COLO668 (cell line): ENCODE measurements around the gene CRYBA2.

Experiments used
- DNase-seq: peaks from one replicate; lab custom pipeline; 2025; ENCODE audit not compliant: unreplicated experiment; lab: John Stamatoyannopoulos, UW

CRYBA2 gene, protein sequence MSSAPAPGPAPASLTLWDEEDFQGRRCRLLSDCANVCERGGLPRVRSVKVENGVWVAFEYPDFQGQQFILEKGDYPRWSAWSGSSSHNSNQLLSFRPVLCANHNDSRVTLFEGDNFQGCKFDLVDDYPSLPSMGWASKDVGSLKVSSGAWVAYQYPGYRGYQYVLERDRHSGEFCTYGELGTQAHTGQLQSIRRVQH

DNA sequence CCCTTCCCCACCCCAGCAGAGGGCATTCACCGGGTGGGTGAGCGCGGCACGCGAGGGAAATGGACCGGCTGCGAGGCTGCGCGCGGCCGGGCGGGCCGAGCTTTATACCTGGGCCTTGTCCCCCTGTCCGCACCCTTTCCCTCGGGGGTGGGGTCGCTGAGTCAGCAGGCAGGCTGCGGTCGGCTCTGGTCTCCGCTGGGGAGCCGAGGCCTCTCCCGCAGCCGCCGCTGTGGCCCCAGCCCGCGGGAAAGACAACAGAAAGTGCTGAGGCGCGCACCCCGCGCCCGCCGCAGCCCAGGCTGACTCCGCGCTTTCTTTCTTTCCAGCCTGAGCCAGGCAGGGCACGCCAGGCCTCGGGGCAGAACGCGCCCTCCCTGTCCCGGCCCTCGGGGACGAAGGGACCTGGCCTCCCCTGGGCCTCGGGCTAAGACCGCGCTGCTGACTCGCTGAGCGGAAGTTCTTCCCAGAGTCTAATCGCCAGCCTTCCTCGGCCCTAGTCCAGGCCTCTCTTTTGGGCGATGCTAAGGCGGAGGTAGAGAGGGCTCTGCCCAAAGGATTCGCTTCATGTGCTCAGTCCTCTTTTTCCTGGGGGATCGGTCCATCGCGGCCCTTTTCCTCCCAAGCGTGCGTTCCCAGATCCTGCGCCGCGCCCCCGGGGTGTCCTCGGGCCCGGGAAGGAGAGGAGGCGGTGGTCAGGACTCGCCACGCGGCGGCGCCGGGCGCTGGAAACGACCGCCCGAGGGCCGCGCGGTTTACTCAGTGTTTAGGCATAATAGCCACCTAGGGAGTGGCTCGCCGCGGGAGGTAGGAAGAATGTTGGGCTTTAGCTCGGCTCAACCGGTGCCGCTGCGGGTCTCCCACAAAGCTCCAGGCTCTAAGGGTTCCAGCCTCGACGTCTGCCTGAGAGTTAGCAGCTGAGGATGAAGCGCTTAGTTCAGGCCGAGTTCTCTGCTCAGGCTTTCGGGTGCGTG, at the start of gene CRYBA2:
TSS of gene CRYBA2 (minus strand) at position 78 of the 971 bp plus-strand sequence. CDS start 246 bp downstream, outside the sequence.
- DNase-seq = peak; percentile 88

DNA sequence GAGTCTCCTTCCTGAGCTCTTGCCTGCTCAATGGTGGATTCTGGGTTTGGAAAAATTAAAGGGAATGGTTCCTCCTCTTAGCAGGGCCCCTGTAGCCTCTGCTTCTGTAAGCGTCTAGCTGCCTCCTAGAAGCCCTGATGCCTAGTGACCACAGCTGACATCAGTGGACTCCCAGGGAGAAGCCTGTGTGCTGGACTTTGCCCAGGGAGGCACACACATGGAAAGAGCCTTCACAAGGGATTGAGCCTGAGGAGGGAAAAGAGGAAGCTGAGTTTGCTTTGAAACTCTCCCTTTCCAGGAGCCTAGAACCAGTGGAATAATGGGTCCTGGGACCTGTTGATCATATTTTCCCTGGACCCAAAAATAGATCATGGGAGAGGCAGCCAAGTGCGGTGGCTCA, 49.5 kb upstream of the CRYBA2 start:
- no peak for DNase-seq

DNA sequence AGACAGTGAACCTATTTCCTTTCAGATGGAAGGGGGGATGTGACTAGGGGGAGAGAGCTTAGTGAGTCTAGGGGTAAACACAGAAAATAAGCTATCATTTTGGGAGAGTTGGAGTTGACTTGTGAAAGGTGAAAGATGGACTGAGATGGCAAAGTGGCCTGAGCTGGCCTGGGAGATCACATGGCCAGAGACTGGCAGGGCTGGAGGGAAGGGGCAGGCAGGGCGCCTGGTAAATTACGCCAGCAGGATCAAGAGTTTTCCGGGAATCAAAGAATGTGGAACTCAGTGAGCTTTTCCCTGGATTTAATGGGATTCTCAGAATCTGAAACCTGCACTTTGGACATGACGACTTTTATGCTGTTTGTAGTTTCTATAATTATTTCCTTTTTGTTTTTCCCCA, 48.9 kb upstream of the CRYBA2 start:
- no peak for DNase-seq

DNA sequence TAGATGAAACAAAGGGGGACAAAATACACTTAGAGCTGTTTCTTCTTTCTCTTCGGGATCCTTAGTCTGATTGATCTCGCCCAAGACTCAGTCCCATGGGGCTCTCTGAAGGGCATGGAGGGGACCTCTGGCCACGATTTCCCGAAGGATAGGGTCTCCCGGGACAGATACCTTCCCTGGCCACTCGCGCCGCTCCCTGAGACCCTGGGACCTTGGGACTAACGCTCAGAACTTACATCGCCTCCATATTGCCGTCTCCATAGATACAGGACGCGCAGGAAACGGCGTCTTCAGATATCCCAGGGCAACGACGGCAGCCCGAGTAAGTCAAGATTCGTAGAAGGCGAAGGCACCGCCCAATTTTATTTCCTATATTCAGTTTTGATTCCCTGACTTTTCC, 48.0 kb upstream of the CRYBA2 start, which contains the start of gene CFAP65:
TSS of gene CFAP65 (minus strand) at position 265 of the 400 bp plus-strand sequence. CDS start 2,468 bp downstream, outside the sequence.
- DNase-seq = peak; percentile 53

DNA sequence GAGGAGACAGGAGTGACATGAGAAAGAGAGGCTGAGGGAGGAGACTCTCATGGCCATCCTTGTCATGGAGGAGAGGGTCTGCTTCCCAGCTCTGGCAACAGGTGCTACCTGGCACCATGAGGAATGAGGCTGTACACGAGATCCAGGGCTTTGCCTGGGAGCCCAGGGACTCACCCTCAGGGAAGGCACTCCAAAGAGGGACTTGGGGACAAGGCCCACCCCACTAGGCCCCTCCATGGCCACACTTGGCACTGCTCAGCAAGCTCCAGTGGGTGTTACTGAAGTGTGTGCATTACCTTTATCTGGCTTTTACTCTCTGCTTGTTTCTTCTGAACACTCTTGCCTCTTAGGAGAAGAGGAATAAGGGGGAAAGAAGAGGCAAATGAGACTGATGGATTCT, 45.4 kb upstream of the CRYBA2 start:
- DNase-seq = no peak

DNA sequence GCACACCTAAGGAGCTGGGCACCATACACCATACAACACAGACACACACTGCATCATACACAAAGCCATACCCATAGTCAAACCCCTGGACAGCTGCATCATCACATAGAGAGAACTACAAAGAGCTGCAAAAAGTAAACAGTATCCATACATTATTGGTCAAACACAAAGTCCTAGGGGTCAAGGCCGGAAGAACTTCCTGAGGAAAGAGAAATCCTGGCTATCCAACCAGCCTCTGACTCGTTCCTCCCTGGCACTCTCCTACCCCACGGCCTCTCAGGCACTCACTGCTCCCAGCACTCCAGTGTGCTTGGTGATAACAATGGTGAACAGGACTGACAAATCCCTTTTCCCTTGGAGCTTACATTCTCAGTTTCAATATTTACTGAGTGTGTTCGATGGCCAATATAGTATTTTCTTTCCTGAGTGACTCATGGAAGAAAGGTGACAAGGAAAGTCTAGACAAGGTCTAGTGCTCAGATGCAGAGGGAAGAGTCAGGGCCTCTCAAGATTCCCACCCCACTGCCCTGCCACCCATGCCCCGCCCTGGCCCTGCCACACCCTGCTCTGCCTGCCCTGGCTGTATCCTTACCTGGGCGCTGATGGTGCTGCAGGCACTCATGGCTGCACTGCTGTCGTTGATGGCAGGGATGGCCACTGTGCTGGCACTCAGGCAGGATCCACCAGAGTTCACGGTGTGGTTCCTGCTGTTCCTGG, 44.7 kb upstream of the CRYBA2 start:
- no peak for DNase-seq

DNA sequence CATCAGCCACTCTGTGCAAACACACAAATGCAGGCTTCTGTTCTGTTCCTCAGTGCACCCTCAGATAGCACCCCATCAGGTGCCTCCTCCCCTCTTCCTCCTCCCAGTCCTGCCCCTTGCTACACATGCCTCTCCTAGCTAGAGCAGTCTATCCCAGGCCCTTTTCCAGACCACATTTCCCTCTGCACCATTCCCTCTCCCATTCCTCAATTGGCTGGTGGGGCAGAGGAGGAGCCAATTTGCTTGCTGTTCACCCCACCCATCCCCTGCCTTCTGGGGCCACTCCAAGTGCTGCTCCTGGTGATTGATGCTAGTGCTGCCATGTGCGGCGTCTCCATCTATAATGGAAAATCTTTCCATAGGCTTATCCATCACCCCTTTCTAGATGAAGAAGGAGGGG, 42.7 kb upstream of the CRYBA2 start:
- DNase-seq = no peak

DNA sequence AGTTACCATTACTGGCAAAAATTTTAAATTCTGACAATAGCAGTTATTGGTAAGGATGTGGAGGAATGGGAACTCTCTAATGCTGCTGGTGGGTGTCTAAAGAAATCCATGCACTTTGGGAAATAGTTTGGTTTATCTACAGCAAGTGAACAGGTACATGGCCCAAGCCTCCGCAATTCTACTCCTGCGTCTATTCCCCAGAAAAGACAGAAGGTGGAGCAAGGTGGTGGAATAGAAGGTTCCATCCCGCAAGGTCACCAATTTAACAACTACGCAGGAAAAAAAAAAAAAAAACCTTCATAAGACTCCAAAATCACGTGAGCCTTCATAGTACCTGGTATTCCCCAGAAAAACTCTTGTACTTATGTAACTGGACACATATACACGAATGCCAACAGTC, 41.6 kb upstream of the CRYBA2 start:
- no peak for DNase-seq

DNA sequence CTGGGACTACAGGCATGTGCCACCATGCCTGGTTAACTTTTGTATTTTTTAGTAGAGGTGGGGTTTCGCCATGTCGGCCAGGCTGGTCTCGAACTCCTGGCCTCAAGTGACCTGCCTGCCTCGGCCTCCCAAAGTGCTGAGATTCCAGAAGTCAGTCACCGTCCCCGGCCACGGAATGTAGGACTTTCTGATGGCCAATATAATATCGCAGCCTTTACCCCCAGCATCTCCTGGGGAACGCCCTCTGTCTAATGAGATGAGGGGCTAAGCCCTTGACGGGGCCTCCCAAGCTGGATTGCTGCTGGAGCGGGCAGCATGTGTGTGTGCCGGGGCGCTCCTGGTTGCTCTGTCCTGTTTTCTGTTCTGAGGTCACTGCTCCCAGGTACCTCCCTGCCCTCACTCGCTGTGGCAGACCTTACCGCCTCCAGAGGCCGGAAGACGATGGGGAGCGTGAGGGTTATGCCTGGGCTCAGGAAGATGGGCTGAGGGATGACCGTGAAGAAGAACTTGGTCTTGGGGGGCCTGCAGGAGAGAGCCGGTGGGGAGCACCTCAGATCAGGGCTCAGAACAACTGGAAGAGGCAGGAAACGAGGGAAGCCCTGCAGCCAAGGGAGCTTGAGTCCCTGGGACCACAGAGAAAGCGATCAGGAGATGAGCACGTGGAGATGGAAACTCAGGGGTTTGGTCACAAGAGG, 39.0 kb upstream of the CRYBA2 start:
- DNase-seq = no peak

DNA sequence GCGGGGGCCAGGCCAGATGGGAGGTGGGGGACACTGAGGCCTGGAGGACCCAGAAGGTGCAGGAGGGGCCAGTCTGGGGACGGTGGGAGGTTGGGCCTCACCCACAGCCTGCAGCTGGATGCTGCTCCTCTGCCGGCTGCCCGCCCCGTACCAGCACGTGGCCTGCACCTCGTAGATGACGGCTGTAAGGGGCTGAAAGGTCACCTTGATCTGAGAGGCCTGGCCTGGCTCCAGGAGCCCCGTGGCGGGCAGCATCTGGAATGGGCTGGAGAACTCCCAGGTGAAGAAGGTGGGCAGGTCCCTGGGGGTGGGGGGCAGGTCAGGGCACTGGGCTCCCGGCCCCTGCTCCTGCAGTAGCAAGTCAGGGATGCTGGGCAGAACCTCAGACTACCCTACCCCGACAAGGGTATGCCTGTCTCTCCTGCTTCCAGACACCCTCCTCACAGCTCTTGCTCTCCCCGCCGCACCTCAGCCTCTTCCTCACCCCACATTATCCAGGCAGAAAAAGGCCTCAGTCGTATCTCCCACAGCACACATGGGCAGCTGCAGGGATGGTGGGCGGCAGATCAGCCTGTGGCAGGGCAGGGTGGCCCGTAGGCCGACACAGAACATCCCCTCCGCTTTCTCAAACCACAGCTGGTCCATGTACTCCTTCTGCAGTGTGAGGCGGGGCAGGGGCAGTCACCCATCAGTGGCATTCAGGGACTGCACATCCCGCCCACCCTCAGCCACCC, 38.0 kb upstream of the CRYBA2 start:
- DNase-seq = no peak

DNA sequence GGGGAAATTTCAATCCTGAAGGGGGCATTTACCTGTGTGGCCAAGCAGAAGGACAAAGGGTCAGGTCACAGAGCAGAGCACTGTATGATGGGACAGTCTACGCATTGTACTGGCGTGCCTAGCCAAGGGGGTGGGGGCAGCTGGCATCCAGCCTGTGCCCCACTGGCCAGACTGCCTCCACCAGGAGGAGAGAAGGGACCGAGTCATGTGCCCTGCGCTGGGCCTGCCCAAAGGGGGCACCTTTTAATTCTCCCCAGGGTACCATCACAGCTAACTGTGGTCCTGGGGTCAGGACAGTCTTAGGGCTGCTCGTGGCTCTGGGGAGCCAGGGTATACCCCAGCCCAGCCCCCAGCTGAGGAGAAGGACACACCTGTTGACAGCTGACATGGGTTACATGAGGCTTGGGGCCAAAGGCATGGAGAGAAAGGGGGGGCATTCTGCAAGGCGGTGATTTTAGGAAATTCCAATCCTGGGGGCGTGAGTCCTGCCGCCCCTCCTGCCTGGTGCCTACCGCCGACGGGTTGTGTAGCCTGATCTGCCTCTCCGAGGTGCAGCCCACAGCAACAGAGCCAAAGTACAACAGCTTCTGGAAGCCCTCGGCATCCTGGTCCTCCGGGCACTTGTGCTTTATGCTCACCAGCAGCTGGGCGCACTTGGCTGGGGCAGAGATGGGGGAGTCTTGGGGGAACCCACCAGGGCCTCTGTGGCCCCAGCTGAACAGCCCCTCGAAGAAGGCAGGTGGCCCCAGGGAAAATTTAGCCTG, 37.1 kb upstream of the CRYBA2 start:
- no peak for DNase-seq

DNA sequence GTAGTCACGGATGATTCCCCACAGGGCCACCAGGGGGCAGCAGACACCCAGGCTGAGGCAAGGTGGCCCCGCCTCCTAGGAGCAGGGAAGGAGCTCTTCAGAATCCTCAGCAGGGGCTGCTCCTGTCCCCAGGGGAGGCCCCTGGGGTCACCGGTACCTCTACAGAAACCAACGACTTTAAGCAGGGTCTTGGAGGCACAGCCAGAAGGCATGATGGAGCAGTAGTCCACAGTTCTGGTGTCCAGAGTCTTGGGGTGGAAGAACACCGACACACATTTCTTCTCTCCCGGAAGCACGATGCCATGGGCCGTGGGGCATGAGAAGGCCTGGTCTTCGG, 36.6 kb upstream of the CRYBA2 start:
- DNase-seq = peak; percentile 85

DNA sequence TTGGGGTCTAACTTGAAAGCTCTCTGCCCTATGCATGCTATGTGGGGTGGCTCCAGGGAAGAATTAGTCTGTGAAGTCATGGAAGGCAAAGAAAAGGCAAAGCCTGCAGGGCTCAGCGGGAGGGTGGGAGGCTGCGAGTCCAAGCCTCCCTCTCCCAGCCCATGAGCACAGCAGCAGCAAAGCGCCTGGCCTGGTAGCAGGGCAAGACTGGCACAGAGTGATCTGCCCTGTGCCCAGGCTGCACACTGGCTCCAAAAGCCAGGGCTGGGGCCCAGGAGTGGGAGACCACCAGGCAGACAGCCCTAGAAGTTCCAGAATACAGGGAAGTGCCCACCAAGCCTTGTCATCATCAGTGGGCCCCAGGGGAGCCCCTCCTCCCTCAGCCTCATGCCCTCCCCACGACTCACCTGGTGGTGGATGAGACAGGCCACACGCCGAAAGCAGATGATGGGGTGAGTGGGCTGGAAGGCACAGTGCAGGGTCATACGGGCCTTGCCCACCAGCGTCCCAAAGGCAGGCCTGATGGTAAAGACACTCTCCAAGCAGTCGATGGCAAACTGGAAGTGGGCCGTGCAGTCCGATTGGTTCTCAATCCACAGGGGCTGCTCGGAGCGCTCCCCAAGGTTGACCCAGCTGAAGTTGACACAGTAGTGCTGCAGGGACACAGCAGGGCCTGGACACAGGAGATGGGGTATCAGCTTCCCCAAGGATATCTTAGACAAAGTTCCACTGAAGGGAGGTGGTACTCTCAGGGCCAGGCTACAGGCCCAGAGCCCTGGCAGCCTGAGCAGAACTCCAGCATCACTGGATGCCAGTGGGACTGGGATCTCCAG, 36.0 kb upstream of the CRYBA2 start:
- DNase-seq = no peak

DNA sequence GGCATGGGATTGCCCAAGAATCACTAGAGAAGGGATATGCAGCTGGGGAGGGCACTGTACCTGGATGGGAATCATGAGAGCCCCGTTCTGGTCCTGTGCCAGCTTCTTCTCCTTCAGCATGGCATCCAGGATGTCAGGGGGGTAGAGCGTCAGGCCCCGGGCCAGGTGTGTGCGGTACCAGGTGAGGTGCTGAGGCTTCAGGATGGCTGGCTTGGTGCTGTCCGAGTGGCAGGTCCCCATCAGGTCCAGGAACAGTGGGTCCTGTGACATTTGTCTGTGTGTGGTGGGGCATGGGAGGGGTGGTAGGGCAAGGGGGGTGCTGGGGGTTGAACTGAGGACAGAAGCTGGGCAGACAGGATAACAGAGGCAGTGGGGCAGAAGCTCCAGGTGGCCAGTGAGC, 34.9 kb upstream of the CRYBA2 start:
- no peak for DNase-seq

DNA sequence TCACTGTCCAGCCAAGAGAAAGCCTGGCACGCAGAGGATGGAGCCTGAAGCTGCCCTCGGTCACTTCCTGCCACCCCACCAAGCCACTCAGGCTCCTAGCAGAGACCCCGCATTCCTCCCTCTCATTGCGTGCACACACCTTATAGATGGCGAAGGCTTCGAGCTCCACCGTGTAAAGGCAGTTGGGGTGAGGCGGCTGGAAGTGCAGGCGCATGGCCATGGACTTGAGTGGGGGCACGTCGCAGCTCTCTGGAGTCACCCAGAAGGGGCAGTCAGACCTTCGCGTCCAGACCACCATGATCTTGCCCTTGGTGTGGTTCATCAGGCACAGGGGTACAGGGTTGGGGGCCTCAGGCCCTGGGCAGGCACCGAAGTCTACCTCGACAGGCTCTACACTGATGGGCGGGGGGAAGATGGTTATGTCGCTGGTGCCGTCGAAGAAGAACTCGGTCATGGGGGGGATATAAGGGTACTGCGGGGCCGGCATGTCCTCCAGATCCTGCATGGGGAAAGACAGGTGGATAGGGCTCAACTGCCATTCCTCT, 34.4 kb upstream of the CRYBA2 start:
- DNase-seq = no peak

DNA sequence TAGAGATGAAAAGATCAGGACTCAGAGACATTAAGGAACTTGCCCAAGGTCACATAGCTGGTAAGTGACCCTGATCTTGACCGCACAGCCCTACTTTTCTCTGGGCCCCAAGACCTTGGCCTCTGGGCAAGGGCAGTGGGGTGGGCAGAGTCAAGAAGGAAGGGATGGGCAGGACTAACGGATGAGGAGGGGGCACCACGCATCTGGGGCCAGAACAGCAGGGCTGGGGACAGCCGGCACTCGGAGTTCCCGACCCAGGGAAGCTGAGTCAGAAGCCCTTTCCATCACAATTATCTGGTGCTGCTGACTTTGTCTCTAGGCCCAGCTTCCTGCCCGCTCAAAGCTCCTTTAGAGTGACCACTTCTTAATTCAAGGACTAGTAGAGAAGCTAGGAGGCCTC, 33.7 kb upstream of the CRYBA2 start:
- no peak for DNase-seq

DNA sequence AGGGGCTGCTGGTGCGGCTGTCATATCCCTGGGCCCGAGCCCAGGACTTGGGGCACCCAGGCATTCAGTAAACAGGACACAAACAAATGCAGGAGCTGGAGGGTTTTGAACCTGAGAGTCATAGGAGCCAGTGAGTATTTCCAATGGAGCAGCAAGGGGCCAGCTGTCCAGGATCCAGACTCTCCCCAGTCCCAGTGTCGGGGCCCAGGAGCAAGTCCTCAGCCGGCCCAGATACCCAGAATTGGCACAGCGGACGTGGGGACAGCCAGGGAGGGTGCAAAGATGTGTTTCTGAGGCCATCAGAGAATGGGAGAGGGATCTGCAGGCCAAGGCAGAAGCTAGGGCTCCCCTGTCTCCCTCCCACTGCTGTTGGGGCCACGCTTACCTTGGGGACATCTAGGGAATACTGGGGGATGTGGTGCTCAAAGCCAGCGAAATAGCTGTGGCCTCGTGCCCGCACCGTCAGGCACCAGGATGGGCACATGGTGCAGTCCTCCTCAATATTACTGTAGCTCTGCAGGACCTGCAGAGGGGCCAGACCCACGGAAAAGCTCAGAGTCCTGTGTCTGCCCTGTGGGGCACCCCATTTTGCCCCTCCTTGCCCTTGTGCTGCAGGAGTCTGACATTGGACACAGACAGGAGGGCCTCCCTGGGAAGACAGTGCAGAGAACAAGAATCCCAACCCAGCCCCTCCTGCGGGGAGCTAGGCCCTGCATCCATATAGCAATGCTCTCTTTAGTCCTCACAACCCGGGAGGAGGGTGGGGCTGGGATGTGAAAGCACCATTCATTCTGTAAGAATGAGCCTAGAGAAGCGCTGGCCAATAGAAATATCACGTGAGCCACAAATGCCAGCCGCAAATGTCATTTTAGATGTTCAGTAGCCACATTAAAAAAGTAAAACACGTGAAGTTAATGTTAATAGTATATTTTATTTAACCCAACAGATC, 32.7 kb upstream of the CRYBA2 start:
- DNase-seq = no peak
